HG03039 (cell line): ENCODE results near the gene SNTB2.
"Not testable (repeated sequence)": the region's sequence is repeated elsewhere in the genome, so short reads cannot be mapped to it uniquely, and the experiment has no call there.

ENCODE experiments used
- ATAC-seq: cut with Tn5 transposase; IDR thresholded peaks from one replicate; pipeline ENCODE4 v1.9.1; 2021; ENCODE audit warnings: mild to moderate bottlenecking, moderate library complexity; ENCODE audit not compliant: unreplicated experiment

SNTB2 gene

DNA sequence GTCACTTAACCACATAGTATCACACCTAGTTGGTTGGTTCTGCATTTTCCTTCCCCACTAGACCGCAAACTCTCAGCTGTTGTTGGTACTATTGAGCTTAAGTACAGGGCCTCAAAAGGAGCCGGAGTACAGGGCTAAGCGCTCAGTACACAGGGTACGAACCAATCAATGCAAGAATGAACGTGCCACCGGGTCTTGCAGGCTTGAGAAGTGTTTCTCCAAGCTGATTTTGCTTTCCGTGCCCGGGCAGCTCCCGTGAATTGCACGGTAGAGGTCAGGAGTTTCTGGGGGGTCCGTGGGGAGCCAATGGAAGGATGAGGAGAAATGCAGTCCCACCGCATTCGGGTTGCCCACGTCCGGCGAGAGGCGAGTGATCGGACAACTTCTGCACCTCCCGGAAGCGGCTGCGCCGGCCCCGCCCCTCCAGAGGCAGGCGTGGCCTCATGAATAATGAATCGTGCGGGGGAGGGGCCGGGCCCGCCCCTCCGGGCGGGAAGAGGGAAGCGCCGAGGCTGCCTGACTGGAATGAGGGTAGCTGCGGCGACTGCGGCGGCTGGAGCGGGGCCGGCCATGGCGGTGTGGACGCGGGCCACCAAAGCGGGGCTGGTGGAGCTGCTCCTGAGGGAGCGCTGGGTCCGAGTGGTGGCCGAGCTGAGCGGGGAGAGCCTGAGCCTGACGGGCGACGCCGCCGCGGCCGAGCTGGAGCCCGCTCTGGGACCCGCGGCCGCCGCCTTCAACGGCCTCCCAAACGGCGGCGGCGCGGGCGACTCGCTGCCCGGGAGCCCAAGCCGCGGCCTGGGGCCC is at the start of gene SNTB2:
Gene SNTB2, plus strand, starts transcription at position 523 of the 804 bp plus-strand sequence. Its CDS starts 3 bp downstream, at position 526.
- ATAC-seq = peak; percentile 85

DNA sequence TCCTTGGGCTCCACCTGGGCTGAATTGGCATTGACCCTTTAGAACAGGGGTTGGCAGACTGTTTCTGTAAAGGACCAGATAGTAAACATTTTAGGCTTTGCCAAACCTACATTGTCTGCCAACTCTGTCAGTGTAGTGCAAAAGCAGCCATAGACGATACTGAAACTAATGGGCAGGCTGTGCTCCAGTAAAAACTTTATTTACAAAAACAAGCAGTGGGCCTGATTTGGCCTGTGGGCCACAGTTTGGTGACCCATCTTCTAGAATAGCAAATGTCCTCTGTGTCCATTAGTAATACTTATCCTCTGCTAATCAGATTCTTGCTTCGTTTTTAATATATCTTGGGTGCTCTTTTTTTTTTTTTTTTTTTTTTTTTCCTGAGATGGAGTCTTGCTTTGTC is 48.4 kb upstream of the SNTB2 start:
- ATAC-seq = no peak

DNA sequence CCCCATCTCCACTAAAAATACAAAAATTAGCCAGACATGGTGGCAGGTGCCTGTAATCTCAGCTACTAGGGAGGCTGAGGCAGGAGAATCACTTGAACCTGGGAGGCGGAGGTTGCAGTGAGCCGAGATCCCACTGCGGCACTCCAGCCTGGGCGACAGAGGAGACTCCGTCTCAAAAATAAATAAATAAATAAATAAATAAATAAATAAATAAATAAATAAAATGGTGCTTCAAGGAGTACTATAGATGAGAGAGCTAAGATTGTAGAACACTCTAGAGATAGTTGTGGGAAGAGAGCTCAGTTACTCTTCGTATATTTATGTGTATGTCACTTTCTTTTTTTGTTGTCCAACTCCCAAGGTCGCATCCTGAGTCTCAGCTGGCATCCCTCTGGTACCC is 47.5 kb upstream of the SNTB2 start:
- ATAC-seq = not testable (repeated sequence)

GRCh38 chr16:69141014-69141413 is 46.0 kb upstream of the SNTB2 start:
- ATAC-seq = no peak

DNA sequence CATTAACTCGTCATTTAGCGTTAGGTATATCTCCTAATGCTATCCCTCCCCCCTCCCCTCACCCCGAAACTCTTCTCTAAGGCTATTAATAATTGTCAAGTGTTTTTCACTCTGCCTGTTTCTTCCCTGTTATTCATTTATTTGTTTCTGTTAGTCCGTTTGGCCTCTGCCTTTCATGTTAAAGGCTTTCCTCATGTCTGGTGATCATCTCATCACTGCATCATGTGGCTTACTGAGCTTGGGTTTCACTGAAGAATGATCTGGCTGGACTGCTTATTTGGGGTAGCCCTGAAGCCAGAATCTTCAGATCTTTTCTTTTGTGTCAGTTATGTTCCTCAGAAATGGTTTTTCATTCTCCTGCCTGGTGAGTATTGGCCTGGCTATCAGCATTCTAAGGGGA is 45.0 kb upstream of the SNTB2 start:
- ATAC-seq = no peak

GRCh38 chr16:69143116-69143515 is 43.8 kb upstream of the SNTB2 start:
- no peak for ATAC-seq

DNA sequence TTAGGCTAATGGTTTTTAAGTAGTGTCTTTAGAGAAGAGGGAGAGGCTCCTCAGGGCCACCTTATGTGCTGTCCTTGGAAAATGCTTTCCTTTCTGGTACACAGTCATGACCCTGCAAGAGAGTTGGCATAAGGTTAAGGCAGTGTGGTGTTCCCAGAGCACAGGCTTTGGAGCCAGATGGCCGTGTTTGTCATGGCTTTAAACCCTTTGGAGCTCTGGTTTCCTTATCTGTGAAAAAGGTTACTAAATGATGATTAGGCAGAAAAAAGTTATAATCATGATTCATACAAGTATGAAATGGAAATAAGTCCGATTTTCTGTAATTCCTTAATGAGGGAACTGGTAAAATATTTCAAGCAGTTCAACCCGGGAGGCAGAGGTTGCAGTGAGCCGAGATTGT is 41.3 kb upstream of the SNTB2 start:
- ATAC-seq = no peak

DNA sequence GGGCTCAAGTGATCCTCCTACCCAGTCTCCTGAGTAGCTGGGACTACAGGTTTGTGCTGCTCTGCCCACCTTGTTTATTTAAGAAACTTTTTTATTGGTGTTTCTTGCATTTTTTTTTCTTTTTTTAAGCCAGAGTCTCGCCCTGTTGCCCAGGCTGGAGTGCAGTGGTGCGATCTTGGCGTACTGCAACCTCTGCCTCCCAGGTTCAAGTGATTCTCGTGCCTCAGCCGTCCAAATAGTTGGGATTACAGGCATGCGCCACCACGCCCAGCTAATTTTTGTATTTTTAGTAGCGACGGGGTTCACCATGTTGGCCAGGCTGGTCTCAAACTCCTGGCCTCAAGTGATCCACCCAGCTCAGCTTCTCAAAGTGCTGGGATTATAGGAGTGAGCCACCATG is 37.3 kb upstream of the SNTB2 start:
- ATAC-seq = not testable (repeated sequence)

- ATAC-seq = no peak
Observed at GRCh38 chr16:69150146-69150865, 36.7 kb upstream of the SNTB2 start.

DNA sequence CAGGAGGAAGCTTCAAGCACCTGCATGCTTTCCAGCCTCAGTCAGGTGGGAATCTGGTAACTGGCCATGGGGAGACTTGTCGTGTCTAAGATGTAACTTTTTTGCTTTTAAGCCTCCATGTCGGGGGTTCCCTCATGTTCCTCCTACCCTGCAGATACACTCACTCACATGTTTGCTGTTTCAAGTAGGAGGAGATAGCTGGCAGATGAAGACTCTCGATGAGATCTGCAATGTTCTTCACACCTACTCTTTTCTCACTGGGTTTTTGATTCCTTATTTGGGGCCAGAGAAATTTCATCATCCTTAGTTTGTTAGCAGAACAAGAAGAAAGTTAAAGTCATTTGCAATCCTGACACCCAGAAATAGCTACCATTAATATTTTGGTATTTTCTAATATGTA is 29.8 kb upstream of the SNTB2 start:
- no peak for ATAC-seq

GRCh38 chr16:69160192-69160591 is 26.8 kb upstream of the SNTB2 start:
- no peak for ATAC-seq

- ATAC-seq = no peak
Observed at GRCh38 chr16:69165584-69165983, 21.4 kb upstream of the SNTB2 start.

DNA sequence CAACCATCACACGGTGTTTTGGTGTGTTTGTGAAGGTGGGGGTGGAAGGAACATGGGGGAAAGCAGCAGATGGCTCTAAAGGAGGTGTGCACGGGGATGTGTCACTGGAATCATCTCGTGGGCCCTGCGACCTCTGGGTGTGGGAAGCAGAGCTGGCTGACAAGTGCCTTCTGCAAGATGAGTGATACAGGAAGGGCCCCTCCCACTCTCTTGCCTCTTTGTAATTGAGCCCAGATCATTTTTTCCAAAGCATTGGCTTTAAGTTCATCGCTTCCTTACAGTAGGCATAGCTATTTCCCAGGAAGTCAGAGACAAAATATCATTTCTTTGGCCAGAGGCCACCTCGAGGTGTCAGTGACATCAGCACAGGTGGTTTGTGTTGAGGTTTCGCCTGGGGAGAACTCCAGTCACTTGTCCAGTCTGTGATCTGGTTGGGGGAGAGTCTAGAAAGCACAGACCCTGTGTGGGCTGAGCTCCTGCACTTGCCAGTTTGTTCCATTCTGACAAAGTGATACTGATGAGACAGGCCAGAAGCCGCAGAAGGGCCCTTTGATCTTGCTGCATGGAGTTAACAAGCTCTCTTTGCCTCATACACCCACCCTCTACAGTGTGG is 20.6 kb upstream of the SNTB2 start:
- ATAC-seq = no peak

DNA sequence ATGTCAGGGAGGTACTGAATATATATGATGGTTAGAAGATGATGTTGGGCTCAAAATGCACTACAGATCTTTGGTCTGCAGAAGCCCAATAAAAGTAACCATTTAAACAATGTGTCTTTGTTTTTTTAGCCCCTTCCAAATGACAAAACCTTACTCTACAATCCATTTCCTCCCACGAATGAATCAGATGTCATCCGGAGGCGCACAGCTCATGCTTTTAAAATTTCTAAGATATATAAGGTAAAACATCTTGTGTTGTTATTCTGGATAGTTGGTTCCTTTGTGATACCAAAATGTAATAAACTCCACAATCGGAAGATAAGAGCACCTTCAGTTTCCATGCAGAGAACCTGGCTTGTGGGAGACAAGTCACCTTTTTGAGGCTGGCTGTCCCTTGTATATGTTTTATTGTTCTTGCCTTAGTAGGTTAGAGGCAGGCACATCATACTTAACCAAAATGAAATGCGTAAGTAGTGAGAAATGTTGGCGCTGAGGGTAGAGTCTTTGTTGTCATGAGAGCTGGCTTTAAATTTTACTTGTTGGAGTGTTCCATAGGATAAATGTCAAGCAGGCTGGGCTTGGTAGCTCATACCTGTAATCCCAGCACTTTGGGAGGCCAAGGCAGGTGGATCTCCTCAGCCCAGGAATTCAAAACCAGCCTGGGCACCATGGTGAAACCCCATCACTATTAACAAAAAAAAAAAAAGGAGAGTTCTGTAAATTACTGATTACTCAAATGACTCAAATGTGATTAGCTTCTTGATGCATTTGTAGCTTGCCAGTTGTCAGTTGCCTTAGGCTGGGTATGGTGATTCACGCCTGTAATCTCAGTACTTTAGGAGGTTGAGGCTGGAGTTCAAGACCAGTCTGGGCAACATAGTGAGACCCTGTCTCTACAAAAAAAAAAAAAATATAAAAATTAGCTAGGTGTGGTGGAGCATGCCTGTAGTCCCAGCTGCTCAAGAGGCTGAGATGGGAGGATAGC is 19.7 kb upstream of the SNTB2 start:
- ATAC-seq = no peak

- no peak for ATAC-seq
Observed at GRCh38 chr16:69169051-69169450, 17.9 kb upstream of the SNTB2 start.

DNA sequence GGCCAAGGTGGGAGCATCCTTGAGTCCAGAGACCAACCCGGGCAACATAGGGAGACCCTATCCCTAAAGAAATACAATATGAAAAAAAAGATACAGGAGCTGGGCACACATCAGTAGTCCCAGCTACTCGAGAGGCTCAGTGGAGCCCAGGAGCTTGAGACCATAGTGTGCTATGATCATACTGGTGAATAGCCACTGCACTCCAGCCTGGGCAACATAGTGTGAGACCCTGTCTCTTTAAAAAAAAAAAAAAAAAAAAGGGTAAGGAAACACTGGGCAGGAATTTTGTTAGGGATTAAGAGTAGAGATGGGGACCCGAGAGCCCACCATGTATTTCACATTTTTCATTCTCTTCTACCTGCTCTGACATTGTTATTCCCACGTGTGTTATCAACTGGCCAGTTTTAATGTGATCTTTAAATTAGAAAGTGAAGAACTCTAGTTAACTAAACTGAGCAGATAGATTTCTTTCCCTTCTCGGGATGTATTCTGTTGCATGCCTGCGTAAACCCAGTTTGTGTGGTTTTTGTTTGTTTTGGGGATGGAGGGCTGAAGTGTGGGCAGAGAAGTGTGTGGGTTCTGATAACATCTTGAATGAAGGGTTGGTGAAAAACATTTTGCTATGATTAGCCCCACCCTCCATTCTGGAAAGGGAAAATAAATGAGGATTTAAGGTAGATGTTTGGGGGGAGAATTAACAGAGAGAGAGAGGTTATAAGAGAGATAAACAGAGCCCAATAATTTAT is 17.2 kb upstream of the SNTB2 start:
- no peak for ATAC-seq

DNA sequence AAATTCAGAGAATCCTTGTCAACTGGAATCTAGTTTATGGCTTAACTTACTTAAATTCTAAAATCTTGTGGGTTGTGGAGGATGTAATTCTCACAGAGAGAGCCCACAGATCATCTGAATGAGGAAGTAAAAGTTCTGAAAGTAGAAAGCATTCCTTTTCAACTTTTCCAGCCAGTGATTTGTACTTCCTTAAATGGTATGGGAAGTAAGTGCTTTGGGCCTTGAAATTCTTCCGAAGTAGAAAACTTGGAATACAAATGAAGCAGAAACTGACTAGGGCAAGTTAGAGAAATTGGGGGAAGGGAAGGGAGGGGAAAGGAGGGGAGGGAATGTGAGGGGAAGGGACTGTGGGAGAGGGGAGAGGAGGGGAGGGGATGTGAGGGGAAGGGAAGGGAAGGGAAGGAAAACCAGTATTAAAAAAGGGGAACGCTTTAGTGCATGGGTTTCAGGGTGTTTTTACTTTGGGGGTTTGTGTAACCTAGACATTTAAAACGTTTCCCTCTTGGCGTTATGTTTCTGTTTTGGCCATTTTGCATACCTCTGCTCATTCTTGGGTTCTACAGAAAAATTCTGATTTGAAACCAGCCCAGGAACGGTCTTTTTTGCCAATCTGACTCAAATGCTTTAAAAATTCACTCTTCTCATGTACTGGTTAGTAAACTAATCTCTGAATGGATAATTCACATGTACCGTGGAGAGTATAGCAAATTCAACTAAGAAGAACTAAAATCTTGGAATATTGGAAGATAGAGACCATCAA is 15.5 kb upstream of the SNTB2 start:
- no peak for ATAC-seq

DNA sequence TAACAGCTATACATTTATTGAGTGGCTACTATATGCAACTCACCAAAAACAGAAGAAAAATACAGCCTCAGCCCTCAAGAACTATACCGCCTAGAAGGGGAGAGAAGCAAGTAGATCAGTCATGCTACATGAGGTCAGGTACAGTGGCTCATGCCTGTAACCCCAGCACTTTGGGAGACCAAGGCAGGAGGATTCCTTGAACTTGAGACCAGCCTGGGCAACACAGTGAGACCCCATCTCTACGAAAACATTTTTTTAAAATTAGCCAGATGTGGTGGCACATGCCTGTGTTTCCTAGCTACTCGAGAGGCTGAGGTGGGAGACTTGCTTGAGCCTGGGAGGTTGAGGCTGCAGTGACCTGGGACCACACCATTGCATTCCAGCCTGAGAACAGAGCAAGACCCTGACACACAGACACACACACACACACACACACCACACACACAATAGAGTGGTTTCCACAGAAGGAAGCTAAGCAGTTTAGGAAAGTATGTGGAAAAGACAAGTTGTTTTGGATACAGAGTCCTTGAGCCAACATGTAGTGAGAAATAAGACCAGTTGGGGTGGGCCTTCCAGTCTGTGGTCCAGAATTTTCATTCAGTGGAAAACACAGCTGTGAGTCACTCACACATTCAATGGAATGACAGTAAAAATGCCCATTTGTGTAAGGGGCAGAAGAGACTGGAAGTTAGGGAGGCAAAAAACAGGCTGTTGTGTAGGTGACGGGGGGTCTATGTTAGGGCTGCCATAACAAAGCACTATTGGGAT is 10.7 kb upstream of the SNTB2 start:
- ATAC-seq = no peak
